Stomach smooth muscle (tissue), 2 donors: ENCODE data around the gene TMEM170B.

Source experiments
- H3K27ac ChIP-seq: one replicate; pipeline ENCODE4 v1.7.0; 2013; ENCODE audit warnings: mild to moderate bottlenecking, low read length, inconsistent platforms
- H3K27me3 ChIP-seq, 2 donors: one replicate each; pipeline ENCODE4 v1.7.0; 2013; ENCODE audit warnings: low read length in 2 of 2; ENCODE audit not compliant: insufficient read depth in 2 of 2, control insufficient read depth in 1 of 2
- H3K36me3 ChIP-seq, 2 donors: one replicate each; pipeline ENCODE4 v1.7.0; 2013; ENCODE audit warnings: low read length in 2 of 2; ENCODE audit not compliant: control insufficient read depth in 2 of 2, insufficient read depth in 2 of 2
- H3K4me1 ChIP-seq: one replicate; pipeline ENCODE4 v1.7.0; 2013; ENCODE audit warnings: low read length; ENCODE audit not compliant: control insufficient read depth, insufficient read depth
- H3K4me3 ChIP-seq, 2 donors: one replicate each; pipeline ENCODE4 v1.7.0; 2013; ENCODE audit warnings: low read length in 2 of 2
- H3K9ac ChIP-seq, 2 donors: one replicate each; pipeline ENCODE4 v1.7.0; 2013; ENCODE audit warnings: low read length in 2 of 2, mild to moderate bottlenecking in 1 of 2
- H3K9me3 ChIP-seq, 2 donors: one replicate each; pipeline ENCODE4 v1.7.0; 2013; ENCODE audit warnings: low read length in 2 of 2; ENCODE audit not compliant: control insufficient read depth in 2 of 2
- donor health status: healthy.
- donor health status: Pancreatic carcinoma.

Gene TMEM170B

GRCh38 chr6:11589261-11589660, 51.7 kb downstream of the TMEM170B start:
- Histone ChIP-seq H3K9ac (no peak overlapping the region), H3K27ac (no peak overlapping the region), H3K4me3 (no peak overlapping the region), H3K9me3 (no peaks in the 10 kb centered on the region), H3K36me3 (no peaks in the 10 kb centered on the region), H3K27me3 (no peaks in the 10 kb centered on the region), H3K4me1 (peaks cover 15% of the 10 kb centered on the region)

DNA sequence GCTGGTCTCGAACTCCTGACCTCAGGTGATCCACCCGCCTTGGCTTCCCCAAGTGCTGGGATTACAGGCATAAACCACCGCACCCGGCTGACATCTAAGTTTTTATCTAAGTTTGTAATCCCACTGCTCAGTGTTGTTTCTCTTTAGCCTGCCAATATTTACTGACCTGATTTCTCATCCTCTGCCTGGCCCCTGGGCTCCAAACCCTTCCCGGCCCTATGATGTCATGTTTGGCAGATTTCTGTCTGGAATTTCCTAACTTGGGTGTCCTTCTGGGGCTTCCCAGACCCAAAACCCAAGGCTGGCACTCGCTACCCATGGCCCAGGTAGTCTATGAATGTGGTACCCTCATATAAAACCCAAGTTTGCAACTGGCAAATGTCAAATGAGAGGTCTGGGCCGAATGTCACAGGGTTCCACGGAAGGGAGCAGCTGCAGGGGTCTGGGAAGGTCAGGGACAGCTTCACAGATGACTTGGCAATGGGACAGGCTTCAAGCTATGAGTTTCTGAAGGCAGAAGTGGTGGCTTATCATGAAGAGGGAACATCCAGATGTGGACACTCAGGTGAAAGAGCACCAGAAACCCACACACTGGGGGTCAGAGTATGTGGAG, 54.9 kb downstream of the TMEM170B start:
- Histone ChIP-seq H3K36me3 (no peaks in the 10 kb centered on the region), H3K9ac (no peak overlapping the region), H3K9me3 (no peaks in the 10 kb centered on the region), H3K27ac (no peak overlapping the region), H3K4me3 (no peak overlapping the region), H3K4me1 (peaks cover 6% of the 10 kb centered on the region), H3K27me3 (no peaks in the 10 kb centered on the region)

- H3K36me3 ChIP-seq = no peaks in the 10 kb centered on the region
- H3K4me3 ChIP-seq = no peak overlapping the region
- peaks cover 6% of the 10 kb centered on the region for H3K4me1 ChIP-seq
- no peaks in the 10 kb centered on the region for H3K27me3 ChIP-seq
- no peak overlapping the region for H3K9ac ChIP-seq
- H3K9me3 ChIP-seq = no peaks in the 10 kb centered on the region
- no peak overlapping the region for H3K27ac ChIP-seq
Measured at GRCh38 chr6:11593096-11593495, 55.5 kb downstream of the TMEM170B start.

GRCh38 chr6:11595903-11596302, 58.4 kb downstream of the TMEM170B start:
- Histone ChIP-seq H3K27ac (no peak overlapping the region), H3K4me1 (peaks cover 6% of the 10 kb centered on the region), H3K4me3 (no peak overlapping the region)

DNA sequence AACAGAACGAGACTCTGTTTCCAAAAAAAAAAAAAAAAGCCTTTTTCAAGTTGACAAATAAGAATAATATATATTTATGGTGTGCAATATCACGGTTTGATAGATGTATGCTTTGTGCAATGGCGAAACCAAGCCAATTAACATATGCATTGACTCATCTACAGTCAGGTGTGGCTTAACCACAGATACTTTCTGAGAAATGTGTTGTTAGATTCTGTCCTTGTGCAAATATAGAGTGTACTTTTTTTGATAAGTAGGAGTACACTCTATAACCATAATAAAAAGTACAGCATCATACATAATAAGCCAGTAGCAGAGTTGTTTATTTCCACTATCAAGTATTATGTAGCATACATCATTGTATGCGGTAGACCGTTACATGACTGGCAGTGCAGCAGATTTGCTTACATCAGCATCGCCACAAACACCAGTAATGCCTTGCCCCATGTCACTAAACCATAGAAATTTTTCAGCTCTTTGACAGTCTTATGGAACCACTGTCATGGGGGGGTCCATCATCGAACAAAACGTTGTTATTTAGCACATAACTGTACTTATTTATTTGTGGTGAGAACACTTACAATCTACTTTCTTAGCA, 59.2 kb downstream of the TMEM170B start:
- Histone ChIP-seq H3K4me3 (no peak overlapping the region), H3K9me3 (no peaks in the 10 kb centered on the region), H3K27me3 (no peaks in the 10 kb centered on the region), H3K4me1 (peaks cover 6% of the 10 kb centered on the region), H3K9ac (no peak overlapping the region), H3K36me3 (no peaks in the 10 kb centered on the region), H3K27ac (no peak overlapping the region)

More at GRCh38 chr6:11595903-11596302, 58.4 kb downstream of the TMEM170B start:
- Histone ChIP-seq H3K9ac (no peak overlapping the region), H3K36me3 (no peaks in the 10 kb centered on the region), H3K27me3 (no peaks in the 10 kb centered on the region), H3K9me3 (no peaks in the 10 kb centered on the region)

DNA sequence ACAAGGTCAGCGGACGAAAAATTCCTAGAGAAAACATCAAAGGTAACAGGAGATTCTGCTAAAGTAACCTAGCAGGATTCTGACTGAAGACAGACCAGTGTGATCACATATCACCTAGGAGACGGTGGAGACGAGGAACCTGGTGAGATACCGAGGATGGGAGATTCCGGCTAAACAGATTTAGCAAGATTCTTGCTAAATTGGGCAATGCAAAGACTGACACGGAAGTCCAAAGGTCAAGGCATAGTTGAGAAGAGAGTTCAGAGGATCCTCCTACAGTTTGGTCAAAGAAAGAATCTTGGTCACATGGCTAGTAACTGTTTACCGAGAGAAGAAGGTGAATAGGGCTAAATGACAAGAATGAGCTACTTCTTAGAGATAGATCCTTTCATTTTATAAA, 61.1 kb downstream of the TMEM170B start:
- Histone ChIP-seq H3K36me3 (no peaks in the 10 kb centered on the region), H3K27me3 (no peaks in the 10 kb centered on the region), H3K9me3 (no peaks in the 10 kb centered on the region), H3K27ac (no peak overlapping the region), H3K4me3 (no peak overlapping the region), H3K9ac (no peak overlapping the region), H3K4me1 (no peaks in the 10 kb centered on the region)

GRCh38 chr6:11600251-11600650, 62.7 kb downstream of the TMEM170B start:
- peaks cover 4% of the 10 kb centered on the region for H3K4me1 ChIP-seq
- H3K9me3 ChIP-seq = no peaks in the 10 kb centered on the region
- H3K36me3 ChIP-seq = no peaks in the 10 kb centered on the region
- no peak overlapping the region for H3K4me3 ChIP-seq
- H3K9ac ChIP-seq = no peak overlapping the region
- H3K27me3 ChIP-seq = no peaks in the 10 kb centered on the region
- no peak overlapping the region for H3K27ac ChIP-seq

GRCh38 chr6:11601776-11602605, 64.4 kb downstream of the TMEM170B start:
- H3K27ac ChIP-seq = no peak overlapping the region
- no peaks in the 10 kb centered on the region for H3K9me3 ChIP-seq
- no peak overlapping the region for H3K9ac ChIP-seq
- H3K4me1 ChIP-seq = peaks cover 17% of the 10 kb centered on the region
- H3K4me3 ChIP-seq = no peak overlapping the region
- no peaks in the 10 kb centered on the region for H3K36me3 ChIP-seq
- no peaks in the 10 kb centered on the region for H3K27me3 ChIP-seq

- H3K9ac ChIP-seq = no peak overlapping the region
- no peaks in the 10 kb centered on the region for H3K9me3 ChIP-seq
- H3K4me3 ChIP-seq = no peak overlapping the region
- H3K27me3 ChIP-seq = no peaks in the 10 kb centered on the region
- no peaks in the 10 kb centered on the region for H3K36me3 ChIP-seq
- no peak overlapping the region for H3K27ac ChIP-seq
- peaks cover 29% of the 10 kb centered on the region for H3K4me1 ChIP-seq
Measured at GRCh38 chr6:11604215-11604614, 66.7 kb downstream of the TMEM170B start.

GRCh38 chr6:11604836-11605506, 67.4 kb downstream of the TMEM170B start:
- Histone ChIP-seq H3K27ac (no peak overlapping the region), H3K27me3 (no peaks in the 10 kb centered on the region), H3K9me3 (no peaks in the 10 kb centered on the region), H3K4me1 (peaks cover 36% of the 10 kb centered on the region), H3K9ac (no peak overlapping the region), H3K36me3 (no peaks in the 10 kb centered on the region), H3K4me3 (peak overlapping the region in 1 of 2 donors; percentile 28)
